Neuron (in vitro differentiated cells): ENCODE results near the gene BRME1.
"Not testable (repeated sequence)": the region's sequence is repeated elsewhere in the genome, so short reads cannot be mapped to it uniquely, and the experiment has no call there.

Source experiments
- H2AFZ ChIP-seq: one replicate; pipeline ENCODE4 v1.6.1; 2013; ENCODE audit warnings: low read depth, mild to moderate bottlenecking, inconsistent platforms, low read length, moderate library complexity
- H3K27me3 ChIP-seq: one replicate; pipeline ENCODE4 v1.6.1; 2013; ENCODE audit warnings: low read length; ENCODE audit not compliant: insufficient read depth
- H3K36me3 ChIP-seq: one replicate; pipeline ENCODE4 v1.6.1; 2013; ENCODE audit warnings: low read length; ENCODE audit not compliant: insufficient read depth
- H3K4me1 ChIP-seq: one replicate; pipeline ENCODE4 v1.6.1; 2013; ENCODE audit warnings: low read length; ENCODE audit not compliant: insufficient read depth
- H3K4me3 ChIP-seq: 2 replicates; pipeline ENCODE4 v1.5.1; 2013; ENCODE audit warnings: mild to moderate bottlenecking, low read length, moderate library complexity
- H3K9me3 ChIP-seq: one replicate; pipeline ENCODE4 v1.6.1; 2013; ENCODE audit warnings: low read length

Gene BRME1

GRCh38 chr19:13934785-13935109 is 28.8 kb upstream of the BRME1 start:
- H3K4me3 ChIP-seq = no peak overlapping the region
- peaks cover 24% of the 10 kb centered on the region for H3K4me1 ChIP-seq
- peaks cover 4% of the 10 kb centered on the region for H3K36me3 ChIP-seq
- H3K9me3 ChIP-seq = no peaks in the 10 kb centered on the region
- no peaks in the 10 kb centered on the region for H3K27me3 ChIP-seq
- H2AFZ ChIP-seq = no peak overlapping the region

GRCh38 chr19:13932911-13933393 is 27.0 kb upstream of the BRME1 start:
- H3K27me3 ChIP-seq = no peaks in the 10 kb centered on the region
- no peaks in the 10 kb centered on the region for H3K9me3 ChIP-seq
- no peak overlapping the region for H3K4me3 ChIP-seq
- no peak overlapping the region for H2AFZ ChIP-seq
- peaks cover 20% of the 10 kb centered on the region for H3K4me1 ChIP-seq
- peaks cover 8% of the 10 kb centered on the region for H3K36me3 ChIP-seq

GRCh38 chr19:13932149-13932637 is 26.3 kb upstream of the BRME1 start:
- Histone ChIP-seq H3K4me1 (peaks cover 13% of the 10 kb centered on the region), H3K36me3 (peaks cover 13% of the 10 kb centered on the region), H3K27me3 (no peaks in the 10 kb centered on the region), H3K9me3 (no peaks in the 10 kb centered on the region), H2AFZ (no peak overlapping the region), H3K4me3 (no peak overlapping the region)

DNA sequence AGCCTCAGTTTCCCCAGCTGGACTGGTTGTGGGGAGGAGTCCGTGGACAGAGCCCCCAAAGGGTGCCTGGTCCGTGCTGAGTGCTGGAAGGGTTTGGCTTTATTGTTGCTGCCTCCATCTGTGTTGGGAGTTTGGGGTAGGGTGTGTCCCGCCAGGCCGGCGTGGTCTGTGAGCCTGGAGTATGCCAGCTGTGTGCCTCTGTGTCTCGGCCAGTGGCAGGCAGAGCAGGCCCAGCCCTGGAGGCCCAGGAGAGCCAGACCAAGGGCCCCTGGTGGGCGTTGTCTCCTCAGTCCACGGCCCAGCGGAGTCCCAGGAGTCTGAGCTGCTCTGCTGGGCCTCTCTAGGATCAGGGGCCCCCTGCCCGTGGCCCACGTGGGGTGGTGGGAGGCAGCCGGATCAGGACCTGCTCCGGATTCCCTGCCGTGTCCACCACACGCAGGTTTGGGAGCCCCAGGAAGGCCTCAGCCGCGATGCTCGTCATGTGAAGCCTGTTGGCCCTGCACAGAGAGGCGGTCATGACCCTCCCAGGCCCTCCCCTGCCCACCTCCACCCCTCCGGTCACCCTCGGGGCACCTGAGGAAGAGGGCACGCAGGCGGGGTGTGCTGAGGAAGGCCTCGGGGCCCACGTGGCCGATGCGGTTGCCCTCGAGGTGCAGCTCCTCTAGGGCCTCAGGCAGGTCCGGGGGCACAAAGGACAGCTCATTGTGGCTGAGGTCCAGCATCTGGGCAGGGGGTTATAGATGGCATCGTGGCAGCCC is 25.7 kb upstream of the BRME1 start:
- Histone ChIP-seq H3K4me1 (peaks cover 12% of the 10 kb centered on the region), H2AFZ (no peak overlapping the region), H3K36me3 (peaks cover 19% of the 10 kb centered on the region), H3K9me3 (no peaks in the 10 kb centered on the region), H3K27me3 (no peaks in the 10 kb centered on the region), H3K4me3 (no peak overlapping the region)

- H3K4me1 ChIP-seq = peaks cover under 1% of the 10 kb centered on the region
- no peaks in the 10 kb centered on the region for H3K9me3 ChIP-seq
- no peaks in the 10 kb centered on the region for H3K27me3 ChIP-seq
- H2AFZ ChIP-seq = no peak overlapping the region
- no peak overlapping the region for H3K4me3 ChIP-seq
- H3K36me3 ChIP-seq = peaks cover 26% of the 10 kb centered on the region
Observed at GRCh38 chr19:13930402-13930801, 24.5 kb upstream of the BRME1 start.

DNA sequence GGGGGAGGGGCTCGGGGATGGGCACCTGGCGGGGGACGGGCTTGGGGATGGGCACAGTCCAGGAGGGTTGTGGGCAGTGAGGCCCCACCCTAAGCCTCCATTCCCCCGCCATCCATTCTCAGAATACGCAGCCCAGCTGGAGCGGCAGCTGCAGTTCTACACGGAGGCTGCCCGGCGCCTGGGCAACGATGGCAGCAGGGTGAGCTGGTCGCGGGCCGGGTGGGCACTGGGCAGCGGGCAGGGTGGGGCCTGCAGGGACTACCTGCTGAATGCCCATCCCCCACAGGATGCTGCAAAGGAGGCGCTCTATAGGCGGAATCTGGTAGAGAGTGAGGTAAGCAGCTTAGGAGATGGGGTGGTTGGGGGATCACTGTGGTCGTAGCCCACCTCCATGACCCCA is 24.0 kb upstream of the BRME1 start:
- no peaks in the 10 kb centered on the region for H3K9me3 ChIP-seq
- H3K4me1 ChIP-seq = no peaks in the 10 kb centered on the region
- no peaks in the 10 kb centered on the region for H3K27me3 ChIP-seq
- peaks cover 31% of the 10 kb centered on the region for H3K36me3 ChIP-seq
- no peak overlapping the region for H2AFZ ChIP-seq
- H3K4me3 ChIP-seq = no peak overlapping the region

DNA sequence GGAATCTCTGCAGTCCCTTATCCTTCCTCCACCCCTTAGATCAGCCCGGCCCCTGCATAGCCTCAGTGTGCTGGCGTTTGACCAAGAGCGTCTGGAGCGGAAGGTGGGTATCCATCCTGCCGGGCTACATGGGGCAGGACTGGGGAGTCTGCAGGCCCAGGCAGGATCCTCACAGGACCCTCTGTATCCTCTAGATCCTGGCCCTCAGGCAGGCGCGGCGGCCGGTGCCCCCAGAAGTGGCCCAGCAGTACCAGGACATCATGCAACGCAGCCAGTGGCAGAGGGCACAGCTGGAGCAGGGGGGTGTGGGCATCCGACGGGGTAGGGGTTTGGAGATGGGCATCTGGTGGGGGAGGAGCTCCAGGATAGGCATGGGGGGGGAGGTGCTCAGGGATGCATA is 23.4 kb upstream of the BRME1 start:
- peaks cover 36% of the 10 kb centered on the region for H3K36me3 ChIP-seq
- H3K4me1 ChIP-seq = no peaks in the 10 kb centered on the region
- no peak overlapping the region for H2AFZ ChIP-seq
- H3K9me3 ChIP-seq = no peaks in the 10 kb centered on the region
- no peak overlapping the region for H3K4me3 ChIP-seq
- H3K27me3 ChIP-seq = no peaks in the 10 kb centered on the region

DNA sequence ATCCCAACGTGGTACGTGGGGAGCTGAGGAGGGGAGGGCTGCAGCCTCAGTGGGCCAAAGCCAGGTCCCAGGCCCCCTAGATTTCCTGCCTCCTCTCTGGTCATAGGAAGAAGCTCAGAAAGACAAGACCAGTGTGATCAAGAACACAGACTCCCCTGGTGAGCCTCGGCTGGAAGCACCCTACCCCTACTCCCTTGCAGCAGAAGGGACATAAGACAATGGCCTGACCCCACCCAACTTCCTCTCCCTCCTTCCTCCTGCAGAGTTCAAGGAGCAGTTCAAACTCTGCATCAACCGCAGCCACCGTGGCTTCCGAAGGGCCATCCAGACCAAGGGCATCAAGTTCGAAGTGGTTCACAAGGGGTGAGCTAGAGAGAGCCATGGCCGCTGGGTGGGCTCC is 20.8 kb upstream of the BRME1 start:
- Histone ChIP-seq H2AFZ (no peak overlapping the region), H3K4me1 (no peaks in the 10 kb centered on the region), H3K36me3 (peaks cover 46% of the 10 kb centered on the region), H3K9me3 (no peaks in the 10 kb centered on the region), H3K4me3 (no peak overlapping the region), H3K27me3 (no peaks in the 10 kb centered on the region)

DNA sequence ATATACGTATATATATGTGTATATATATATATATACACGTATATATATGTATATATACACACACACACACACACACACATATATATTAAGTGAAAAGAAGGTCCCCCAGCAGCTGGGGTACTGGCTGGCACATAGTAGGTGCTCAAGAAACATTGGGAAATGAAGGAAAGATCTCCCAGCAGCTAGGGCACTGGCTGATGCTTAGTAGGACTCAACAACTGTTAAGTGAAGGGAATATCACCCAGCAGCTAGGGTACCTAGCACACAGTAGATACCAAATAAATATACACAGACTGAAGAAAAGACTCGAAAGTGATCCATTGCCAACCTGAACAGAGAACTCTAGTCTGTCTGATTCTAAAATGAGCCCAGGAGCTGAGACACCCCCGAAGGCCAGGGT is 20.1 kb upstream of the BRME1 start:
- H3K27me3 ChIP-seq = no peaks in the 10 kb centered on the region
- H3K9me3 ChIP-seq = peaks cover 2% of the 10 kb centered on the region
- H3K4me3 ChIP-seq = no peak overlapping the region
- H2AFZ ChIP-seq = no peak overlapping the region
- H3K4me1 ChIP-seq = no peaks in the 10 kb centered on the region
- H3K36me3 ChIP-seq = peaks cover 52% of the 10 kb centered on the region

DNA sequence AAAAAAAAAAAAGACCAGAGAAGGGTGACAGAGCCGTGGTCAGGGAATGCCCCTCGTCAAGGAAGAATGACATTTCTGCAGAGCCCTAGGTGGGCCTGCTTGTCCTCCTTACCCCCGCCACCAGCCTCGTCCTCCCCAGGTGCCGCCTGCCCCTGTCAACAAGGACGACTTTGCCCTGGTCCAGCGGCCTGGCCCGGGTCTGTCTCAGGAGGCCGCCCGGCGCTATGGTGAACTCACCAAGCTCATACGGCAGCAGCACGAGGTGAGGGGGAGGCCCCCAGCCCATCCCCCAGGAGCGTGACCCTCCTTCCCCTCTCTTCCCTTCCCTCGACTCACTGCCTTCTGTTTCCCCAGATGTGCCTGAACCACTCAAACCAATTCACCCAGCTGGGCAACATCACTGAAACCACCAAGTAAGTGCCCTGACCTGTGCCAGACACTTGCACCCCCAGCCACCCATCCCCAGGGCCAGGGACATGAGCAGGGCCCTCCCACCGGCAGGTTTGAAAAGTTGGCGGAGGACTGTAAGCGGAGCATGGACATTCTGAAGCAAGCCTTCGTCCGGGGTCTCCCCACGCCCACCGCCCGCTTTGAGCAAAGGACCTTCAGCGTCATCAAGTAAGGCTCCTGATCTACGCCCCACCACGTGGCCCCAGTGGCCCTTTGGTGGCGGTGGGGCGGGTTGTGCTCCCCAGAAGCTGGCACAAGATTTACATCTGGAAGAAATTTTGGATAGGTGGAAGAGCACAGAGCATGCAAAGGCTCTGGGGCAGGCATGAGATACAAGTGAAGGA is 17.5 kb upstream of the BRME1 start:
- Histone ChIP-seq H3K27me3 (no peaks in the 10 kb centered on the region), H3K4me3 (no peak overlapping the region), H3K36me3 (peaks cover 66% of the 10 kb centered on the region), H3K9me3 (peaks cover 7% of the 10 kb centered on the region), H3K4me1 (no peaks in the 10 kb centered on the region), H2AFZ (no peak overlapping the region)

DNA sequence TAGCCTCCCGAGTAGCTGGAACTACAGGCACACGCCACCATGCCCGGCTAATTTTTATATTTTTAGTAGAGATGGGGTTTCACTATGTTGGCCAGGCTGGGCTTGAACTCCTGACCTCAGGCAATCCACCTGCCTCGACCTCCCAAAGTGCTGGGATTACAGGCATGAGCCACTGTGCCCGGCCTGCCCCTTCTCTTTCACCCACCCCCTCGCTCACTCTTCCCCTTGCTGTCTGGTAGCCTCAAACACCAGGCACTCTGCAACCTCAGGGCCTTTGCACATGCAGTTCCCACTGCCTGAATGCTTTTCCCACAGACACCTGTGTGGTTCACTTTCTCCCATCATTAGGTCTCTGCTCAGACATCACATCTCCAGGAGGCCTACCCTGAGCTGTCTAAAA is 16.2 kb upstream of the BRME1 start:
- peaks cover 63% of the 10 kb centered on the region for H3K36me3 ChIP-seq
- H3K4me1 ChIP-seq, H3K27me3 ChIP-seq, H2AFZ ChIP-seq, H3K4me3 ChIP-seq, H3K9me3 ChIP-seq: not testable (repeated sequence)

DNA sequence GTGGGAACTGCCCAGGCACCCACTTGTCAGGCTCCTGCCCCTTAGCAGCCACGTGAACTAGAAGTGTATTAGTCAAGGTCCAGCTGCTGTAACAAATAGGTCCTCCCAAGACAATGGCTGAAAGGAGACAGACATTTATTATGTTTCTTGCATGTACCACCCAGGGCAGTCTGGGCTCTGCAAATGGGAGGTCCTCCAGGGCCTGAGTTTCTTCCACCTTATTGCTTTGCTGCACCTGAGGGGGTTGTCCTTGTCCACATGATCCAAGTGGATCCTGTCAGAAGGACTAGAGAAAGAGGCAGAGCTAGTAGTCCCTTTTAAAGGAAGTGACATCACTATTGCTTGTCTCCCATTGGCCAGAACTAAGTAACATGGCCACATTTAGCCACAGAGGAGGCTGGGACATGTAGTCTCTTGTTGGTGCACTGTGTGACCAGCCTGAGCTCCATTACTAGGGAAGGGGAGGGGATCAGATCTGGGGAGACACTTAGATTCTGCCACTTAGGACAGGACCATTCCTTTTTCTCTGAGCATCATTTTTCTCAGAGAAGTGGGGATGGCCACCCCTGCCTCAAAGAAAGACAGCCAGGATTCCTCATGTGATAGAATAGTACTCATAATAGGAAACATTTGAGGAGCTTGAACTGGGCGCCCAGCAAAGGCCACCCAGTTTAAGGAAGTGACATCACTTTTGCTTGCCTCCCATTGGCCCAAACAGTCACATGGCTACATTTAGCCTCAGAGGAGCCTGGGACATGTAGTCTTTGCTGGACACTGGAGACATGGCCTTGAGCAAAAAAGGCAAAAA is 15.2 kb upstream of the BRME1 start:
- peaks cover 7% of the 10 kb centered on the region for H3K9me3 ChIP-seq
- H3K4me3 ChIP-seq = no peak overlapping the region
- H3K4me1 ChIP-seq = no peaks in the 10 kb centered on the region
- no peaks in the 10 kb centered on the region for H3K27me3 ChIP-seq
- peaks cover 55% of the 10 kb centered on the region for H3K36me3 ChIP-seq
- no peak overlapping the region for H2AFZ ChIP-seq

- H3K4me3 ChIP-seq = no peak overlapping the region
- H3K9me3 ChIP-seq = peaks cover 7% of the 10 kb centered on the region
- no peak overlapping the region for H2AFZ ChIP-seq
- no peaks in the 10 kb centered on the region for H3K27me3 ChIP-seq
- H3K4me1 ChIP-seq = no peaks in the 10 kb centered on the region
- H3K36me3 ChIP-seq = peaks cover 59% of the 10 kb centered on the region
Observed at GRCh38 chr19:13920524-13920923, 14.6 kb upstream of the BRME1 start.
